ENCODE measurements around the gene ASCL1.

The ASCL1 gene

GRCh38 chr12:102990419-102990818, 32.9 kb downstream of the ASCL1 start:
- no peak for FAIRE-seq

GRCh38 chr12:102992297-102992696, 34.8 kb downstream of the ASCL1 start:
- no peak for FAIRE-seq

DNA sequence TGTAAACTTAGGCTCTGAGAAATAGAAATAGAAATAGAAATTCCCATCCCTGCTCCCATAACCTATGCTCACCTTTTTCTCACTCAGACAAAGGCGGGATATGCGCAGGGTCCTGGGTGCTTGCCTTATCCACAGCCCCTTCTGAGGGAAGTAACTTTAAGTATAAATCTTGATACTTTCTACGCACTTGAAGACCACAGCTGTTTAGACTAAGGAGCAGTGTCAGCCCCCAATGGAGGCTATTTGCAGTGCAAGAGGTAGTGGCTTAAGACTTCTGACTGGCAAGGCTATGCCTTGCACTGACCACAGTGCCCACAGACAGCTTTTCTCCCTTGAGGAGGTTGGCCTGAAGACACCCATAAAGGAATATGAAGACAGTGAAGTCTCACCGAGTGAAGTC, 35.2 kb downstream of the ASCL1 start:
- no peak for FAIRE-seq

GRCh38 chr12:102993537-102993936, 36.1 kb downstream of the ASCL1 start:
- FAIRE-seq = no peak

DNA sequence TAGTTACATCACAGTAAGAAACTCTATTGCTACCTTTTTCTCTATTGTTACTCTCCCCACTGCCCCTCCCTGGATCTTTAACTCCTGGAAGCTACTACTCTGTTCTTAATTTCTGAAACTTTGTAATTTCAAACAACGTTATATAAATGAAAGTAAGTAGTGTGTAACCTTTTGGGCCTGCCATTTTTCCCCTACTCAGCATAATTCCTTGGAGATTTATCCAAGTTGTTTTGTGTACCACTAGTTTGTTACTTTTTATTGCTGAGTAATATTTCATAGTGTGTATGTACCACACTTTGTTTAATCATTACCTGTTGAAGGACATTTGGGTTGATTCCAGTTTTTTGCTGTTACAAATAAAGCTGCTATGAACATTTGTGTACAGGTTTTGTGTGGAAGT, 37.9 kb downstream of the ASCL1 start:
- FAIRE-seq = no peak
